IMR-90 (cell line): ENCODE results near the gene GFAP. TPM values are rescaled to one million over a fixed set of nuclear protein-coding genes. Genes with fewer than 3 reads are reported as not detected.

Experiments
- ATAC-seq: fragments of 200-7000 bp; cut with Tn5 transposase; 2 replicates; pipeline ENCODE4 v1.9.1; 2020; ENCODE audit warnings: low read depth, mild to moderate bottlenecking, moderate library complexity
- BruUV-seq: library from RNA; stranded (reverse); fragments of 400-500 nt; replicated peaks from 2 replicates; lab custom pipeline; 2021; lab: Mats Ljungman, UMichigan
- CTCF ChIA-PET: fragments of 300-600 bp; formaldehyde crosslinking; extraction: SDS; loops from one replicate; lab custom pipeline; 2021; ENCODE audit warnings: antibody characterized with exemption; lab: Yijun Ruan, JAX
- POLR2A ChIA-PET: fragments of 300-600 bp; sonication (Branson Sonifier 250); formaldehyde crosslinking; loops from one replicate; lab custom pipeline; 2022; ENCODE audit warnings: antibody characterized with exemption; ENCODE audit not compliant: unreplicated experiment; lab: Charles Lee
- DNase-seq: peaks from one replicate; pipeline ENCODE4 v3.0.0; 2013
- H2AFZ ChIP-seq: replicated peaks from 2 replicates; pipeline ENCODE3; 2013; ENCODE audit warnings: low read length, mild to moderate bottlenecking; ENCODE audit not compliant: poor library complexity
- H2AK5ac ChIP-seq: 2 replicates; pipeline ENCODE4 v1.6.1; 2013; ENCODE audit warnings: low read depth, low read length, inconsistent platforms
- H2AK9ac ChIP-seq: replicated peaks from 2 replicates; pipeline ENCODE3; 2013; ENCODE audit warnings: mild to moderate bottlenecking, low read depth, low read length, moderate library complexity; ENCODE audit not compliant: poor library complexity
- H2BK120ac ChIP-seq: 2 replicates; pipeline ENCODE4 v1.6.1; 2013; ENCODE audit warnings: low read depth, low read length, inconsistent platforms
- H2BK15ac ChIP-seq: 3 replicates; pipeline ENCODE4 v1.6.1; 2013; ENCODE audit warnings: low read depth, low read length, inconsistent platforms
- H2BK20ac ChIP-seq: 2 replicates; pipeline ENCODE4 v1.6.1; 2013; ENCODE audit warnings: low read depth, mild to moderate bottlenecking, inconsistent platforms, low read length, moderate library complexity
- H2BK5ac ChIP-seq: 2 replicates; pipeline ENCODE4 v1.6.1; 2013; ENCODE audit warnings: mild to moderate bottlenecking, low read depth, low read length, inconsistent platforms; ENCODE audit not compliant: poor library complexity, severe bottlenecking
- H3K14ac ChIP-seq: replicated peaks from 2 replicates; pipeline ENCODE4 v1.6.1; 2013; ENCODE audit warnings: low read depth, low read length, inconsistent platforms
- H3K18ac ChIP-seq: 2 replicates; pipeline ENCODE4 v1.6.1; 2013; ENCODE audit warnings: low read depth, low read length, control low read depth
- H3K23ac ChIP-seq: 2 replicates; pipeline ENCODE4 v1.6.1; 2013; ENCODE audit warnings: low read depth, low read length, inconsistent platforms
- H3K27ac ChIP-seq: 2 replicates; pipeline ENCODE4 v1.5.1; 2013; ENCODE audit warnings: mild to moderate bottlenecking, control low read depth, low read length; ENCODE audit not compliant: insufficient read depth
- H3K27me3 ChIP-seq: 2 replicates; pipeline ENCODE4 v1.6.1; 2013; ENCODE audit warnings: low read length; ENCODE audit not compliant: control insufficient read depth, insufficient read depth
- H3K36me3 ChIP-seq: 2 replicates; pipeline ENCODE4 v1.6.1; 2013; ENCODE audit warnings: low read length, mixed read lengths; ENCODE audit not compliant: control insufficient read depth, insufficient read depth
- H3K4ac ChIP-seq: 2 replicates; pipeline ENCODE4 v1.6.1; 2013; ENCODE audit warnings: low read depth, low read length, inconsistent platforms
- H3K4me1 ChIP-seq: 2 replicates; pipeline ENCODE4 v1.6.1; 2013; ENCODE audit warnings: low read length, mixed read lengths; ENCODE audit not compliant: control insufficient read depth, insufficient read depth
- H3K4me2 ChIP-seq: 2 replicates; pipeline ENCODE4 v1.6.1; 2013; ENCODE audit warnings: low read depth, mild to moderate bottlenecking, control low read depth, low read length, moderate library complexity
- H3K4me3 ChIP-seq: 2 replicates; pipeline ENCODE4 v1.5.1; 2013; ENCODE audit warnings: low read depth, mild to moderate bottlenecking, control low read depth, low read length, moderate library complexity; ENCODE audit not compliant: insufficient read depth
- H3K56ac ChIP-seq: 2 replicates; pipeline ENCODE4 v1.6.1; 2013; ENCODE audit warnings: low read length, inconsistent platforms; ENCODE audit not compliant: insufficient read depth; ENCODE audit errors: extremely low read depth
- H3K79me1 ChIP-seq, 2 experiments: 2 replicates each; pipeline ENCODE4 v1.6.1; 2013; ENCODE audit warnings: low read length in 2 of 2, inconsistent platforms in 1 of 2, low read depth in 1 of 2
- H3K9ac ChIP-seq: 2 replicates; pipeline ENCODE4 v1.6.1; 2013; ENCODE audit warnings: low read depth, low read length, control low read depth
- H3K9me1 ChIP-seq: 2 replicates; pipeline ENCODE4 v1.6.1; 2013; ENCODE audit warnings: low read length, inconsistent platforms; ENCODE audit not compliant: insufficient read depth
- H3K9me3 ChIP-seq: 2 replicates; pipeline ENCODE4 v1.6.1; 2013; ENCODE audit warnings: low read length; ENCODE audit not compliant: control insufficient read depth, insufficient read depth
- H4K20me1 ChIP-seq: 2 replicates; pipeline ENCODE4 v1.6.1; 2013; ENCODE audit warnings: low read length, inconsistent platforms; ENCODE audit not compliant: insufficient read depth
- H4K5ac ChIP-seq: 2 replicates; pipeline ENCODE4 v1.6.1; 2013; ENCODE audit warnings: mild to moderate bottlenecking, low read depth, low read length, control low read depth
- H4K8ac ChIP-seq, 2 experiments: 2 replicates each; pipeline ENCODE4 v1.6.1; 2013; ENCODE audit warnings: low read depth in 2 of 2, low read length in 2 of 2, control low read depth in 1 of 2, inconsistent platforms in 1 of 2
- H4K91ac ChIP-seq: 2 replicates; pipeline ENCODE4 v1.6.1; 2013; ENCODE audit warnings: low read depth, low read length, inconsistent platforms; ENCODE audit not compliant: insufficient read depth
- BHLHE40 ChIP-seq: fragments of 150-350 bp; IDR thresholded peaks from 2 replicates; pipeline ENCODE4 v1.6.1; 2016; ENCODE audit warnings: mild to moderate bottlenecking, low read depth, low read length
- CHD1 ChIP-seq: IDR thresholded peaks from 2 replicates; pipeline ENCODE4 v1.6.1; 2012; ENCODE audit warnings: low read depth, low read length, improper control_type of control experiment
- CTCF ChIP-seq: conservative IDR thresholded peaks from 2 replicates; pipeline ENCODE4 v1.5.1; 2012; ENCODE audit warnings: mild to moderate bottlenecking, low read depth, low read length, improper control_type of control experiment
- ELK1 ChIP-seq: fragments of 150-350 bp; IDR thresholded peaks from 2 replicates; pipeline ENCODE4 v1.6.1; 2016; ENCODE audit warnings: low read depth, mild to moderate bottlenecking, low read length, moderate library complexity, borderline replicate concordance
- MAFK ChIP-seq: IDR thresholded peaks from 2 replicates; pipeline ENCODE4 v1.6.1; 2012; ENCODE audit warnings: low read depth, low read length, improper control_type of control experiment
- MXI1 ChIP-seq: IDR thresholded peaks from 2 replicates; pipeline ENCODE4 v1.6.1; 2012; ENCODE audit warnings: low read depth, mild to moderate bottlenecking, low read length, moderate library complexity, borderline replicate concordance
- NFE2L2 ChIP-seq: fragments of 150-350 bp; IDR thresholded peaks from 2 replicates; pipeline ENCODE4 v1.6.1; 2016; ENCODE audit warnings: low read depth, mild to moderate bottlenecking, low read length
- POLR2A ChIP-seq: IDR thresholded peaks from 2 replicates; pipeline ENCODE4 v1.6.1; 2012; ENCODE audit warnings: mild to moderate bottlenecking, low read depth, low read length
- RAD21 ChIP-seq: IDR thresholded peaks from 2 replicates; pipeline ENCODE4 v1.6.1; 2012; ENCODE audit warnings: low read length, improper control_type of control experiment
- RCOR1 ChIP-seq: IDR thresholded peaks from 2 replicates; pipeline ENCODE4 v1.6.1; 2012; ENCODE audit warnings: mild to moderate bottlenecking, low read length, improper control_type of control experiment; ENCODE audit not compliant: insufficient replicate concordance
- RFX5 ChIP-seq: IDR thresholded peaks from 2 replicates; pipeline ENCODE4 v1.8.0; 2012; ENCODE audit warnings: low read depth, mild to moderate bottlenecking, low read length, moderate library complexity
- SMC3 ChIP-seq: fragments of 150-350 bp; IDR thresholded peaks from 2 replicates; pipeline ENCODE4 v1.6.1; 2016; ENCODE audit warnings: low read depth, mild to moderate bottlenecking, antibody characterized with exemption, low read length, moderate library complexity
- USF2 ChIP-seq: fragments of 150-350 bp; IDR thresholded peaks from 2 replicates; pipeline ENCODE4 v1.6.1; 2017; ENCODE audit warnings: mild to moderate bottlenecking, antibody characterized with exemption, low read length, low read depth
- WGBS, 2 experiments: methylation state at CpG; one replicate each; pipeline versions ENCODE4 v1.1.5 to v1.1.7; 2013; ENCODE audit warnings: missing lambda C conversion rate in 2 of 2; ENCODE audit not compliant: insufficient read length in 1 of 2; ENCODE audit errors: extremely low coverage in 2 of 2; 5-methylcytosine and 5-hydroxymethylcytosine counted together
- dilution Hi-C: fragments of 300-500 bp; cut with HindIII; formaldehyde crosslinking; loops from one replicate; pipeline ENCODE4 v1.14.3; 2018; ENCODE audit warnings: low sequenced_read_pairs; ENCODE audit not compliant: unreplicated experiment
- in situ Hi-C: fragments of 300-500 bp; cut with MboI; formaldehyde crosslinking; loops from 3 replicates; pipeline ENCODE4 v1.14.3; 2019; ENCODE audit warnings: low sequenced_read_pairs, inconsistent platforms, mixed read lengths
- intact Hi-C: fragments of 100-400 bp; cut with micrococcal nuclease; formaldehyde crosslinking; loops from 2 replicates; pipeline ENCODE4 v1.10.0; 2022
- polyA plus RNA-seq, 3 experiments: library from polyadenylated mRNA; depleted of rRNA; stranded (reverse); fragments of >200 nt; gene quantifications; 2 replicates each; pipeline ENCODE4 v1.2.3, GENCODE V29; 2012; ENCODE audit warnings: low replicate concordance in 1 of 3
- total RNA-seq: library from RNA; depleted of rRNA; stranded (reverse); fragments of >200 nt; gene quantifications from 2 replicates; pipeline ENCODE4 v1.2.3, GENCODE V29; 2012

GFAP gene
- total and polyA plus RNA-seq, 2 of the 4 experiments (the other 2 are of a cell fraction): 0.18 to 0.19 TPM

GRCh38 chr17:44865931-44866330 is 49.4 kb downstream of the GFAP start:
- H3K9me1 ChIP-seq: no peaks in the 10 kb centered on the region
- no peak overlapping the region for H4K8ac ChIP-seq
- no peak overlapping the region for H3K56ac ChIP-seq
- H3K4me2 ChIP-seq: no peak overlapping the region
- ATAC-seq (no peak), DNase-seq (no peak)
- no peak overlapping the region for H2AK9ac ChIP-seq
- BruUV-seq: no TSS peak
- no peak overlapping the region for H2BK5ac ChIP-seq
- peaks cover 48% of the 10 kb centered on the region for H3K36me3 ChIP-seq
- no peaks in the 10 kb centered on the region for H3K27me3 ChIP-seq
- no peak overlapping the region for H3K9ac ChIP-seq
- H3K4ac ChIP-seq: no peak overlapping the region
- ChIA-PET CTCF (interaction anchor here (1.4 to 4.8 kb wide), 2 partner anchors 82 to 87 kb away, joined by 4 to 25 read pairs; no protein-coding TSS in a partner anchor), POLR2A (no interaction called here)
- H4K5ac ChIP-seq: no peak overlapping the region
- H3K4me3 ChIP-seq: no peak overlapping the region
- H2BK15ac ChIP-seq: no peak overlapping the region
- dilution Hi-C loops (no loop called here), in situ Hi-C loops (no loop called here), intact Hi-C loops (loop anchor here (1.0 kb wide), 3 partner anchors 12 to 91 kb away; no protein-coding TSS in a partner anchor)
- no peak overlapping the region for H2AFZ ChIP-seq
- H3K18ac ChIP-seq: no peak overlapping the region
- H3K27ac ChIP-seq: no peak overlapping the region
- H2BK120ac ChIP-seq: no peak overlapping the region
- H3K14ac ChIP-seq: no peak overlapping the region
- H3K79me1 ChIP-seq: peaks cover 0 to 9% of the 10 kb centered on the region in 2 experiments; a peak in 1 of 4 replicates
- no peaks in the 10 kb centered on the region for H3K9me3 ChIP-seq
- H3K4me1 ChIP-seq: no peaks in the 10 kb centered on the region
- H2AK5ac ChIP-seq: no peak overlapping the region
- no peak overlapping the region for H4K91ac ChIP-seq
- no CpG with 5 or more reads among the region's 6 CpGs for WGBS, 2 experiments
- H3K23ac ChIP-seq: no peak overlapping the region
- H4K20me1 ChIP-seq: no peaks in the 10 kb centered on the region; the same call in 1 of the 2 replicates
- no peak overlapping the region for H2BK20ac ChIP-seq
- TF ChIP-seq MXI1 (no peak), BHLHE40 (no peak), RFX5 (no peak), NFE2L2 (no peak), USF2 (no peak), ELK1 (no peak), SMC3 (no peak), CTCF (no peak), MAFK (no peak), CHD1 (no peak), RCOR1 (no peak), POLR2A (no peak), RAD21 (no peak)
